ENCODE measurements around the gene ZNF141.

ZNF141 gene

GRCh38 chr4:337143-337931 lies at the start of gene ZNF141:
ZNF141 (plus strand) TSS chr4:337814; CDS start chr4:337984, 170 bp downstream.
- peak within 1 kb of the TSS; percentile 88 for H3K4me3 ChIP-seq (ENCODE audit: low read length)
- peak; percentile 98 for DNase-seq (ENCODE audit: low read depth)
- TF ChIP-seq CTCF (IDR thresholded peaks at IDR 0.05; ENCODE audit: insufficient read depth, low read depth, low read length, missing control alignments): no peak

GRCh38 chr4:288891-289290 lies 48.7 kb upstream of the ZNF141 start:
- peak; percentile 53 for DNase-seq (ENCODE audit: low read depth)
- H3K4me3 ChIP-seq (ENCODE audit: low read length): no peak overlapping the region
- no peak for TF ChIP-seq CTCF (IDR thresholded peaks at IDR 0.05; ENCODE audit: insufficient read depth, low read depth, low read length, missing control alignments)

- no peak for DNase-seq (ENCODE audit: low read depth)
- no peak for TF ChIP-seq CTCF (IDR thresholded peaks at IDR 0.05; ENCODE audit: insufficient read depth, low read depth, low read length, missing control alignments)
- H3K4me3 ChIP-seq (ENCODE audit: low read length): no peak overlapping the region
Measured at GRCh38 chr4:294732-295131, 42.9 kb upstream of the ZNF141 start.

GRCh38 chr4:302381-302780 lies 35.2 kb upstream of the ZNF141 start:
- H3K4me3 ChIP-seq (ENCODE audit: low read length): no peak overlapping the region
- no peak for DNase-seq (ENCODE audit: low read depth)
- TF ChIP-seq CTCF (IDR thresholded peaks at IDR 0.05; ENCODE audit: insufficient read depth, low read depth, low read length, missing control alignments): no peak

- DNase-seq (ENCODE audit: low read depth): peak; percentile 3
- H3K4me3 ChIP-seq (ENCODE audit: low read length): peak overlapping the region; percentile 84
Measured at GRCh38 chr4:304516-304915, 33.1 kb upstream of the ZNF141 start.

- peak within 1 kb of the TSS; percentile 84 for H3K4me3 ChIP-seq (ENCODE audit: low read length)
- no peak for TF ChIP-seq CTCF (IDR thresholded peaks at IDR 0.05; ENCODE audit: insufficient read depth, low read depth, low read length, missing control alignments)
- peak; percentile 96 for DNase-seq (ENCODE audit: low read depth)
Measured at GRCh38 chr4:304969-305680, 32.5 kb upstream of the ZNF141 start, which contains the start of gene ZNF732. ZNF732 (minus strand) TSS chr4:305474; CDS start chr4:305310, 164 bp downstream.

- TF ChIP-seq CTCF (IDR thresholded peaks at IDR 0.05; ENCODE audit: insufficient read depth, low read depth, low read length, missing control alignments): no peak
- no peak for DNase-seq (ENCODE audit: low read depth)
- no peak overlapping the region for H3K4me3 ChIP-seq (ENCODE audit: low read length)
Measured at GRCh38 chr4:306551-306961, 31.1 kb upstream of the ZNF141 start.

All from epithelial cell of esophagus (primary cell).